ENCODE results near the gene PYGO2.
"Not testable (repeated sequence)": the region's sequence is repeated elsewhere in the genome, so short reads cannot be mapped to it uniquely, and the experiment has no call there.

Gene PYGO2

GRCh38 chr1:154999571-155000410, 38.2 kb upstream of the PYGO2 start:
- DNase-seq, result no peak

- DNase-seq, result peak; percentile 90
Observed at GRCh38 chr1:154998818-154999570, 37.4 kb upstream of the PYGO2 start.

- DNase-seq, result no peak
Observed at GRCh38 chr1:154998201-154998780, 36.7 kb upstream of the PYGO2 start.

GRCh38 chr1:154996966-154997701, 35.6 kb upstream of the PYGO2 start:
- no peak for DNase-seq

GRCh38 chr1:154995301-154995983, 33.9 kb upstream of the PYGO2 start:
- not testable (repeated sequence) for DNase-seq

GRCh38 chr1:154994591-154994990, 33.0 kb upstream of the PYGO2 start:
- no peak for DNase-seq

- no peak for DNase-seq
Observed at GRCh38 chr1:154994269-154994587, 32.6 kb upstream of the PYGO2 start.

GRCh38 chr1:154993572-154994268, 32.1 kb upstream of the PYGO2 start, which contains the start of gene LENEP:
LENEP (plus strand) TSS chr1:154993586; CDS start chr1:154993608, 22 bp downstream.
- DNase-seq, result no peak

GRCh38 chr1:154992721-154993571, 31.4 kb upstream of the PYGO2 start:
- DNase-seq, result no peak

GRCh38 chr1:154990276-154990675, 28.7 kb upstream of the PYGO2 start:
- no peak for DNase-seq

- no peak for DNase-seq
Observed at GRCh38 chr1:154989195-154989860, 27.7 kb upstream of the PYGO2 start.

GRCh38 chr1:154988058-154988954, 26.7 kb upstream of the PYGO2 start:
- no peak for DNase-seq

GRCh38 chr1:154987326-154987725, 25.7 kb upstream of the PYGO2 start:
- DNase-seq, result no peak

GRCh38 chr1:154986736-154987135, 25.2 kb upstream of the PYGO2 start:
- not testable (repeated sequence) for DNase-seq

- no peak for DNase-seq
Observed at GRCh38 chr1:154983776-154984466, 22.3 kb upstream of the PYGO2 start.

GRCh38 chr1:154982897-154983648, 21.5 kb upstream of the PYGO2 start, which contains the start of gene FLAD1:
FLAD1 (plus strand) TSS chr1:154983344; CDS start chr1:154983695, 351 bp downstream.
- DNase-seq, result peak; percentile 87

- DNase-seq, result no peak
Observed at GRCh38 chr1:154982341-154982740, 20.8 kb upstream of the PYGO2 start.

- DNase-seq, result no peak
Observed at GRCh38 chr1:154978360-154978759, 16.8 kb upstream of the PYGO2 start.
